Esophagus squamous epithelium (tissue), 4 donors: ENCODE results near the gene APOBEC3H.
"Not testable (repeated sequence)": the region's sequence is repeated elsewhere in the genome, so short reads cannot be mapped to it uniquely, and the experiment has no call there.

ENCODE experiments used
- POLR2A ChIP-seq, 4 donors: fragments of 450-650 bp; IDR thresholded peaks; one replicate each; pipeline ENCODE4 v1.6.1; 2017; ENCODE audit warnings: antibody characterized with exemption in 4 of 4, mild to moderate bottlenecking in 4 of 4, moderate library complexity in 3 of 4
- TF ChIP-seq, protein P1 (sequence below), 6 experiments: fragments of 450-650 bp in 4 of 6; fragments of 200-600 bp in 2 of 6; sonication (generic) in 2 of 6; IDR thresholded peaks; one replicate each; pipeline ENCODE4 v1.5.1; 2016 to 2019; ENCODE audit warnings: antibody characterized with exemption in 6 of 6, mild to moderate bottlenecking in 4 of 6, moderate library complexity in 4 of 6

DNA sequence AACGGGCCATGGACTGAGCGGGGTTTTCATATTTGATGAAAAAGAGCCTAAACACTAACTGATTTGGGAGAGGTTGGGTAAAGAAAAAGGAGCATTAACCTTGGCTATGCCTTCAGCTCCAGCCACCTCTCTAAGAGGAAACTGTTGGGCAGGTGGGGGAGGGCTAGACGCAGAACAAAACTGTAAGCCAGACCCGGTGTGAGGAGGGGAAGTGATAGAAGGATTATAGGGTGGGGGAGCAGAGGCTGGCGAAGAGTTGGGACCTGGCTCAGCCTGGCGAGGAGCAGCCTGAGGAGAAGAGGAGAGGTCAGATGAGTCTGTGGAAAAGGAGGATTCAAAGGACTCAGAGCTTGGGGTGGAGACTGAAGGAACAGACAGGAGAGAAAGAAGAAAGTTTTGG lies 35.8 kb upstream of the APOBEC3H start:
- TF ChIP-seq, protein P1, sequence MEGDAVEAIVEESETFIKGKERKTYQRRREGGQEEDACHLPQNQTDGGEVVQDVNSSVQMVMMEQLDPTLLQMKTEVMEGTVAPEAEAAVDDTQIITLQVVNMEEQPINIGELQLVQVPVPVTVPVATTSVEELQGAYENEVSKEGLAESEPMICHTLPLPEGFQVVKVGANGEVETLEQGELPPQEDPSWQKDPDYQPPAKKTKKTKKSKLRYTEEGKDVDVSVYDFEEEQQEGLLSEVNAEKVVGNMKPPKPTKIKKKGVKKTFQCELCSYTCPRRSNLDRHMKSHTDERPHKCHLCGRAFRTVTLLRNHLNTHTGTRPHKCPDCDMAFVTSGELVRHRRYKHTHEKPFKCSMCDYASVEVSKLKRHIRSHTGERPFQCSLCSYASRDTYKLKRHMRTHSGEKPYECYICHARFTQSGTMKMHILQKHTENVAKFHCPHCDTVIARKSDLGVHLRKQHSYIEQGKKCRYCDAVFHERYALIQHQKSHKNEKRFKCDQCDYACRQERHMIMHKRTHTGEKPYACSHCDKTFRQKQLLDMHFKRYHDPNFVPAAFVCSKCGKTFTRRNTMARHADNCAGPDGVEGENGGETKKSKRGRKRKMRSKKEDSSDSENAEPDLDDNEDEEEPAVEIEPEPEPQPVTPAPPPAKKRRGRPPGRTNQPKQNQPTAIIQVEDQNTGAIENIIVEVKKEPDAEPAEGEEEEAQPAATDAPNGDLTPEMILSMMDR (IDR thresholded peaks at IDR 0.05) = not testable (repeated sequence)
- TF ChIP-seq POLR2A (IDR thresholded peaks at IDR 0.05) = not testable (repeated sequence)
